Measurements from ENCODE around the gene TP53BP2.

DNA sequence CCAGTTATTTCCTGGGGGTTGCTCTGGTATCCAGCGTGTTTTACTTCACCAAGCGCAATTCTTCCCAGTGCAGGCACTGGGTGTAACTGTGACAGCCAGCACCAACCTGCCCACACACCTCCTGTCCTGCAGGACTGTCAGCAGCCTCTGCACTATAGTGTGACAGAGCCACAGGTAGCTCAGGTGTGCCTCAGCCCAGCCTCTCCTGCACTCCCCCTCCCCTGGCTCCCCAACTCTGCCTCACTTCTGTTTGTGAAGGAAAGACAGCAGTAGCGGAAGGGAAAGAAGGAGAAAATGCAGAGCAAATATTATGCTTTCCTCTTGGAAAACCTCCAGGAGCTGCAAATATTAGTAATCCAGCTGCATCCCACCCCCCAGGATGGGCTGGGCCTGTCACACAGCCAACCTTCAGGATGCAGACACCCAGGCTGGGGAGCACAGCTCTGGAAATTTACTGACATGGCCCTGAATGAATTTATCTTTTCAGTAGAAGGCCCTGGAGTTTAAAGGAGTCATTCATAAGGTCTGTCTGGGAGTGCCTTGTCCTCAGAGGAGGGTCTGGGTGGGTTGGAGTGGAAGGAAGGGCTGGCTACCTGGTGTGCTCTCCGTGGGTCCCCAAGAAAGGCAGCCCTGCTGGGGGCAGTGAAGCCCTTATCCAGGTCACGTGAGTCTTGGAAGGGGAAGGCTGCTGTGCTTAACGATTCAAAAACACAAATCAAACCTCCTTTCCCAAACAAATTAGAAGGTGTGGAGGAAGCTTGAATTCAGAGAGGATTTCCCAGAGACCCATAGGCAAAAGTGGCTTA, 112.6 kb downstream of the TP53BP2 start:
- TF ChIP-seq, protein P1, sequence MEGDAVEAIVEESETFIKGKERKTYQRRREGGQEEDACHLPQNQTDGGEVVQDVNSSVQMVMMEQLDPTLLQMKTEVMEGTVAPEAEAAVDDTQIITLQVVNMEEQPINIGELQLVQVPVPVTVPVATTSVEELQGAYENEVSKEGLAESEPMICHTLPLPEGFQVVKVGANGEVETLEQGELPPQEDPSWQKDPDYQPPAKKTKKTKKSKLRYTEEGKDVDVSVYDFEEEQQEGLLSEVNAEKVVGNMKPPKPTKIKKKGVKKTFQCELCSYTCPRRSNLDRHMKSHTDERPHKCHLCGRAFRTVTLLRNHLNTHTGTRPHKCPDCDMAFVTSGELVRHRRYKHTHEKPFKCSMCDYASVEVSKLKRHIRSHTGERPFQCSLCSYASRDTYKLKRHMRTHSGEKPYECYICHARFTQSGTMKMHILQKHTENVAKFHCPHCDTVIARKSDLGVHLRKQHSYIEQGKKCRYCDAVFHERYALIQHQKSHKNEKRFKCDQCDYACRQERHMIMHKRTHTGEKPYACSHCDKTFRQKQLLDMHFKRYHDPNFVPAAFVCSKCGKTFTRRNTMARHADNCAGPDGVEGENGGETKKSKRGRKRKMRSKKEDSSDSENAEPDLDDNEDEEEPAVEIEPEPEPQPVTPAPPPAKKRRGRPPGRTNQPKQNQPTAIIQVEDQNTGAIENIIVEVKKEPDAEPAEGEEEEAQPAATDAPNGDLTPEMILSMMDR (IDR thresholded peaks at IDR 0.05) = no peak
- no peak for TF ChIP-seq POLR2A (IDR thresholded peaks at IDR 0.05)

Measured in uterus (tissue), 2 donors.